MM.1S (cell line): ENCODE measurements around the gene IGF2BP3.

Experiments used
- DNase-seq: peaks from one replicate; pipeline ENCODE4 v3.0.0-alpha.2; 2015
- H2AFZ ChIP-seq: fragments of 300-600 bp; sonication (generic); 2 replicates; pipeline ENCODE4 v1.6.0; 2016; ENCODE audit warnings: antibody characterized with exemption, low read length
- H3F3A ChIP-seq: fragments of 300-600 bp; sonication (generic); 2 replicates; pipeline ENCODE4 v1.6.1; 2016; ENCODE audit warnings: mild to moderate bottlenecking, antibody characterized with exemption, low read length, moderate library complexity, mixed read lengths; ENCODE audit not compliant: insufficient read depth
- H3K27ac ChIP-seq: fragments of 300-600 bp; sonication (generic); 2 replicates; pipeline ENCODE4 v1.5.1; 2016; ENCODE audit warnings: mild to moderate bottlenecking, low read length
- H3K27me3 ChIP-seq: fragments of 300-600 bp; sonication (generic); replicated peaks from 2 replicates; pipeline ENCODE4 v1.6.0; 2016; ENCODE audit warnings: low read length; ENCODE audit not compliant: insufficient read depth
- H3K36me3 ChIP-seq: fragments of 300-600 bp; sonication (generic); replicated peaks from 2 replicates; pipeline ENCODE4 v1.6.1; 2016; ENCODE audit warnings: mild to moderate bottlenecking, low read length, mixed read lengths; ENCODE audit not compliant: insufficient read depth
- H3K4me1 ChIP-seq: fragments of 300-600 bp; sonication (generic); 2 replicates; pipeline ENCODE4 v1.6.1; 2016; ENCODE audit warnings: low read length, mixed read lengths
- H3K4me2 ChIP-seq: fragments of 300-600 bp; sonication (generic); 2 replicates; pipeline ENCODE4 v1.6.0; 2016; ENCODE audit warnings: low read depth, low read length
- H3K4me3 ChIP-seq: fragments of 300-600 bp; sonication (generic); 2 replicates; pipeline ENCODE4 v1.5.1; 2016; ENCODE audit warnings: low read length, mixed read lengths
- H3K79me2 ChIP-seq: fragments of 300-600 bp; sonication (generic); 2 replicates; pipeline ENCODE4 v1.6.1; 2016; ENCODE audit warnings: mixed run types, low read length, mixed read lengths
- H3K9ac ChIP-seq: fragments of 300-600 bp; sonication (generic); 2 replicates; pipeline ENCODE4 v1.6.1; 2016; ENCODE audit warnings: low read length, mixed read lengths
- H3K9me2 ChIP-seq: fragments of 300-600 bp; sonication (generic); replicated peaks from 2 replicates; pipeline ENCODE4 v1.6.1; 2016; ENCODE audit warnings: mild to moderate bottlenecking, low read length, mixed read lengths; ENCODE audit not compliant: insufficient read depth
- H3K9me3 ChIP-seq: fragments of 300-600 bp; sonication (generic); replicated peaks from 2 replicates; pipeline ENCODE4 v1.6.1; 2016; ENCODE audit warnings: mild to moderate bottlenecking, low read length, mixed read lengths; ENCODE audit not compliant: insufficient read depth
- H4K20me1 ChIP-seq: fragments of 300-600 bp; sonication (generic); 2 replicates; pipeline ENCODE4 v1.6.1; 2016; ENCODE audit warnings: mild to moderate bottlenecking, low read length, moderate library complexity, mixed read lengths; ENCODE audit not compliant: insufficient read depth
- CTCF ChIP-seq: fragments of 300-600 bp; sonication (generic); IDR thresholded peaks from 2 replicates; pipeline ENCODE4 v1.5.1; 2016; ENCODE audit warnings: antibody characterized with exemption, low read length, mixed read lengths
- EZH2 ChIP-seq: fragments of 300-600 bp; sonication (generic); optimal IDR thresholded peaks from 2 replicates; pipeline ENCODE3; 2017; ENCODE audit warnings: low read depth, mild to moderate bottlenecking, antibody characterized with exemption, low read length, mixed read lengths
- EZH2phosphoT487 ChIP-seq: fragments of 300-600 bp; sonication (generic); IDR thresholded peaks from 2 replicates; pipeline ENCODE4 v1.6.1; 2018; ENCODE audit warnings: antibody characterized with exemption, low read length

Gene IGF2BP3

DNA sequence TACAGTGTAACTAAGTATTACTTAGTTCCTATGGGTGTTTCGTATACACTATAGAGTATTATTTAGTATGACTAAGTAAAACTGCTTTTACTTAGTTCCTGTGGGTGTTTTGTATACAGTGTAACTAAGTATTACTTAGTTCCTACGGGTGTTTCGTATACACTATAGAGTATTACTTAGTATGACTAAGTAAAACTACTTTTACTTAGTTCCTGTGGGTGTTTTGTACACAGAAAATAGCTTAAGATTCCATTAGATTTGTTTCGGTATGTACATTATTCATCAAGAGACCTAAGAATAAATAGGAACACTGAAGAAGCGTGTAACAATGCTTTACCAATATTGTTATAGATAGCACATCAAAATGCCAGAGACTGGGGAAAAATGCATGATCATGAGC is 25.0 kb downstream of the IGF2BP3 start:
- Histone ChIP-seq H3K27me3 (no peaks in the 10 kb centered on the region), H3K9ac (no peak overlapping the region), H3K9me3 (no peaks in the 10 kb centered on the region), H3K9me2 (no peaks in the 10 kb centered on the region), H4K20me1 (no peaks in the 10 kb centered on the region), H3K79me2 (no peaks in the 10 kb centered on the region), H3K4me1 (no peaks in the 10 kb centered on the region), H3F3A (no peaks in the 10 kb centered on the region), H3K27ac (no peak overlapping the region), H3K4me3 (no peak overlapping the region), H3K36me3 (no peaks in the 10 kb centered on the region), H2AFZ (no peak overlapping the region), H3K4me2 (no peak overlapping the region)
- TF ChIP-seq EZH2 (no peak), EZH2phosphoT487 (no peak), CTCF (no peak)
- no peak for DNase-seq

DNA sequence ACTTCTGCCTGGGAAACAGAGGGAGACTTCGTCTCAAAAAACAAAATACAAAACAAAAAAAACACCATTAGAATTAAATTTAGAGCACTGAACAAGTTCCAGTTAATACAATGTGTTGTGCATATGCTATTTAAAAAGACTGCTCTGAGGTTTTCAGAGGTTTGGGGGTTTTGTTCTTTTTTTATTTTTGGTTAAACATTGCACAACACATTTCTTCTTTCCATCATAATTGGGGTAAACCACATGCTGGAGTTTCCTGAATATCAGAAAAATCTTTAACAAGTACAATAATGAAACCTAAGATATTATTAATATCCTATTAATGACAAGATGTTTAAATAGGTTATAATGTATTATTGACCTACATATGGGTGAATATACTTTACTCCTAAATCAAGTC is 26.3 kb downstream of the IGF2BP3 start:
- Histone ChIP-seq H3F3A (no peaks in the 10 kb centered on the region), H3K79me2 (no peaks in the 10 kb centered on the region), H3K4me1 (no peaks in the 10 kb centered on the region), H3K9me2 (no peaks in the 10 kb centered on the region), H3K27ac (no peak overlapping the region), H3K27me3 (no peaks in the 10 kb centered on the region), H3K9me3 (no peaks in the 10 kb centered on the region), H2AFZ (no peak overlapping the region), H3K4me2 (no peak overlapping the region), H3K4me3 (no peak overlapping the region), H3K9ac (no peak overlapping the region), H4K20me1 (no peaks in the 10 kb centered on the region), H3K36me3 (no peaks in the 10 kb centered on the region)
- DNase-seq: no peak
- no peak for TF ChIP-seq EZH2
- no peak for TF ChIP-seq CTCF
- no peak for TF ChIP-seq EZH2phosphoT487

DNA sequence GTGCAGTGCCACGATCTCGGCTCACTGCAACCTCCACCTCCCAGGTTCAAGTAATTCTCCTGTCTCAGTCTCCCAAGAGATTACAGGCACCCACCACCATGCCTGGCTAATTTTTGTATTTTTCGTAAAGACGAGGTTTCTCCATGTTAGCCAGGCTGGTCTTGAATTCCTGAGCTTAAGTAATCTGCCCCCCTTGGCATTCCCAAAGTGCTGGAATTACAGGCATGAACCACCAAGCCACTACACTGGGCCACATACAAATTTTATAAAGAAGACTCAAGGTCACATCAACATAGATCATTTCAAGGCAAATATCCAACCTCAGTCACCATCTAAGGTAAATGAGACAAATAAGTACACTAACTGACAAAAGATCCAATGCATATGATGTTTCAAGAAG is 32.1 kb downstream of the IGF2BP3 start:
- Histone ChIP-seq H3K9me3 (no peaks in the 10 kb centered on the region), H2AFZ (no peak overlapping the region), H4K20me1 (no peaks in the 10 kb centered on the region), H3F3A (no peaks in the 10 kb centered on the region), H3K27ac (no peak overlapping the region), H3K27me3 (no peaks in the 10 kb centered on the region), H3K36me3 (no peaks in the 10 kb centered on the region), H3K9me2 (no peaks in the 10 kb centered on the region), H3K4me3 (no peak overlapping the region), H3K79me2 (no peaks in the 10 kb centered on the region), H3K9ac (no peak overlapping the region), H3K4me2 (no peak overlapping the region), H3K4me1 (no peaks in the 10 kb centered on the region)
- DNase-seq: no peak
- TF ChIP-seq CTCF (no peak), EZH2 (no peak), EZH2phosphoT487 (no peak)
